ENCODE results near the gene AP4B1.

The AP4B1 gene

DNA sequence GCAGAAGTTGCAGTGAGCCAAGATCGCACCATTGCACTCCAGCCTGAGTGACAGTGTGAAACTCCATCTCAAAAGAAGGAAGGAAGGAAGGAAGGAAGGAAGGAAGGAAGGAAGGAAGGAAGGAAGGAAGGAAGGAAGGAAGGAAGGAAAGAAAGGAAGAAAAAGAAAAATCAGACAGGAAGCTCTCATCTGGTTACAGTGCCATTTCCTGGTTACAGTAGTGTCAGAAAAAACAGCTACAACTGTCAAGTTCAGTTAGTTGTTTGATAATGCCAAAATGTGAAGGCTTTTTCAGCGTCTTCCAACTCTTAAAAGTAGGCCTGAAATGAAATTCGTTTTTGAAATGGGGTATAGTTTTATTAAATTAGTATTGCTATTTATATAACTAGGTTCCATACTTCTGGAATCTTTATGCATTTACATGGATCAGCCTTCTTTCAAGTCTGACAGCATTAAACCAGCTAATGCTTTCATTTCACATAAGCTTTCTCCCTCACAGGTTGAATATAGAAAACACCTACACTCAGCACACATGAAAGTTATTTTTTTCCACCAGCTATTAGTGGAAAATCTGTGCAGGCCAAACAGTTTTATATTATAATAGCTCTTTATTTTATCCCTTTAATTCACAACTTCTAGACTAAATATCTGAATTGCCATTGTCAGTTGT is 54.3 kb downstream of the AP4B1 start:
- peaks cover 16% of the 10 kb centered on the region for H3K4me1 Mint-ChIP-seq (ENCODE audit: low read depth)
- no peak for DNase-seq (ENCODE audit: low spot score)
- peaks cover 7% of the 10 kb centered on the region for H3K9me3 Mint-ChIP-seq
- no peak overlapping the region for H3K4me3 Mint-ChIP-seq
- H3K27ac Mint-ChIP-seq = peak overlapping the region; percentile 72
- no peaks in the 10 kb centered on the region for H3K27me3 Mint-ChIP-seq (ENCODE audit: low read depth)
- H3K36me3 Mint-ChIP-seq (ENCODE audit: low read depth) = peaks cover 66% of the 10 kb centered on the region

DNA sequence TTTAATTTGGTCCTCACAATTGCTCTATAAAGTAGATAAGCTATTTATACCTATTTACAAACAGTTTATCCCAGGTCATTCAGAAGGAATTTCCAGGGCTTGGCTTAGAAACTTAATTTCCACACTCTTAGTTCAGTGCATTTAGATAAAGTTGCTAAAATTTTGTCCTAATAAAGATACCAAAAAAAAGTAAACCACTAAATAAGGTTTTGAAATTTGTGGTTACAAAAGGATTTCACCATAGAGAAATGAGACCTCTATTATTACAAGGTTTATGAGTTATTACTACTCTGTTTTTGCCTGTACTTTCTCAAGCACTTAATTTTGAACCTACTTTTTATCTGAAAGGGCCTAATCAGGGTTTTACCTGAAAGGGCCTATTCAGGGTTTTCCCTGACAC is 55.5 kb downstream of the AP4B1 start:
- Mint-ChIP-seq H3K27me3 (ENCODE audit: low read depth) (no peaks in the 10 kb centered on the region), H3K4me1 (ENCODE audit: low read depth) (peaks cover 9% of the 10 kb centered on the region), H3K36me3 (ENCODE audit: low read depth) (peaks cover 62% of the 10 kb centered on the region), H3K4me3 (no peak overlapping the region), H3K27ac (no peak overlapping the region), H3K9me3 (peaks cover 7% of the 10 kb centered on the region)
- no peak for DNase-seq (ENCODE audit: low spot score)

GRCh38 chr1:113846391-113847035 is 58.1 kb downstream of the AP4B1 start:
- no peaks in the 10 kb centered on the region for H3K27me3 Mint-ChIP-seq (ENCODE audit: low read depth)
- no peak overlapping the region for H3K4me3 Mint-ChIP-seq
- H3K9me3 Mint-ChIP-seq = peaks cover 7% of the 10 kb centered on the region
- no peak for DNase-seq (ENCODE audit: low spot score)
- H3K4me1 Mint-ChIP-seq (ENCODE audit: low read depth) = peaks cover 9% of the 10 kb centered on the region
- peaks cover 67% of the 10 kb centered on the region for H3K36me3 Mint-ChIP-seq (ENCODE audit: low read depth)
- no peak overlapping the region for H3K27ac Mint-ChIP-seq

Measured in T-helper 2 cell treated with Interferon-gamma antibody and Interleukin-4, amounts not matched to agents 5 μg/mL and 100 μg/mL, for 36 hours (primary cell).